Endothelial cell of umbilical vein (primary cell): ENCODE measurements around the gene DGLUCY. TPM values are rescaled to one million over a fixed set of nuclear protein-coding genes. Genes with fewer than 3 reads are reported as not detected.

Source experiments
- BruUV-seq: library from RNA; stranded (reverse); fragments of 400-500 nt; replicated peaks from 2 replicates; lab custom pipeline; 2021; lab: Mats Ljungman, UMichigan
- CTCF ChIA-PET: fragments of 300-600, 350-600 bp; sonication (Branson Sonifier 250); formaldehyde crosslinking; loops from one replicate; lab custom pipeline; 2021; ENCODE audit warnings: antibody characterized with exemption, inconsistent platforms; lab: Charles Lee
- POLR2A ChIA-PET: fragments of 300-600, 350-600 bp; sonication (Branson Sonifier 250); formaldehyde crosslinking; loops from one replicate; lab custom pipeline; 2021; ENCODE audit warnings: antibody characterized with exemption, inconsistent platforms; lab: Charles Lee
- DNase-seq: peaks from one replicate; pipeline ENCODE4 v3.0.0-alpha.2; 2011; ENCODE audit warnings: low read depth, low spot score
- FAIRE-seq: peaks from 2 replicates; lab custom pipeline; 2011; peaks lifted over from hg19 to GRCh38; lab: Jason Lieb, UNC
- H2AFZ ChIP-seq: 2 replicates; pipeline ENCODE4 v1.6.0; 2012; ENCODE audit warnings: low read depth, low read length, control low read depth, inconsistent platforms
- H3K27ac ChIP-seq: 2 replicates; pipeline ENCODE4 v1.5.1; 2011; ENCODE audit warnings: low read depth, mild to moderate bottlenecking, control low read depth, low read length, moderate library complexity; ENCODE audit not compliant: insufficient read depth
- H3K27me3 ChIP-seq, 2 experiments: 2 replicates each; pipeline versions ENCODE4 v1.6.0 to v1.6.1; 2011; ENCODE audit warnings: low read length in 2 of 2, mixed read lengths in 1 of 2; ENCODE audit not compliant: control insufficient read depth in 2 of 2, insufficient read depth in 2 of 2
- H3K36me3 ChIP-seq, 2 experiments: 2 replicates in 1 of 2; 3 replicates in 1 of 2; pipeline ENCODE4 v1.5.1; 2011; ENCODE audit warnings: low read length in 2 of 2, mild to moderate bottlenecking in 1 of 2, moderate library complexity in 1 of 2; ENCODE audit not compliant: control insufficient read depth in 2 of 2, insufficient read depth in 2 of 2; ENCODE audit errors: extremely low read depth in 1 of 2
- H3K4me1 ChIP-seq: 3 replicates; pipeline ENCODE4 v1.5.1; 2011; ENCODE audit warnings: mild to moderate bottlenecking, low read length; ENCODE audit not compliant: control insufficient read depth, insufficient read depth; ENCODE audit errors: extremely low read depth
- H3K4me2 ChIP-seq: 2 replicates; pipeline ENCODE4 v1.6.1; 2011; ENCODE audit warnings: low read length, control low read depth, mixed read lengths; ENCODE audit not compliant: insufficient read depth
- H3K4me3 ChIP-seq, 3 experiments: fragments of 200-600 bp in 1 of 3; sonication (generic), shearing (Covaris generic) in 1 of 3; replicated peaks in 1 of 3; 2 replicates each; pipeline ENCODE4 v1.5.1; 2011 to 2016; ENCODE audit warnings: control low read depth in 3 of 3, low read length in 3 of 3, mild to moderate bottlenecking in 2 of 3, inconsistent platforms in 1 of 3, low read depth in 1 of 3, moderate library complexity in 1 of 3; ENCODE audit not compliant: insufficient read depth in 1 of 3
- H3K79me2 ChIP-seq: 2 replicates; pipeline ENCODE4 v1.6.0; 2012; ENCODE audit warnings: low read length, inconsistent platforms; ENCODE audit not compliant: control insufficient read depth, insufficient read depth
- H3K9ac ChIP-seq: replicated peaks from 2 replicates; pipeline ENCODE3; 2011; ENCODE audit warnings: low read length, control low read depth; ENCODE audit not compliant: insufficient read depth; ENCODE audit errors: extremely low read depth
- H3K9me1 ChIP-seq: replicated peaks from 3 replicates; pipeline ENCODE4 v1.6.0; 2011; ENCODE audit warnings: mild to moderate bottlenecking, low read length; ENCODE audit not compliant: control insufficient read depth, insufficient read depth; ENCODE audit errors: extremely low read depth
- H3K9me3 ChIP-seq: replicated peaks from 2 replicates; pipeline ENCODE4 v1.5.1; 2012; ENCODE audit warnings: low read length, inconsistent platforms; ENCODE audit not compliant: control insufficient read depth, insufficient read depth
- H4K20me1 ChIP-seq: replicated peaks from 2 replicates; pipeline ENCODE3; 2011; ENCODE audit warnings: mild to moderate bottlenecking, low read length; ENCODE audit not compliant: control insufficient read depth, insufficient read depth; ENCODE audit errors: extremely low read depth
- EZH2 ChIP-seq: IDR thresholded peaks from 2 replicates; pipeline ENCODE4 v1.6.1; 2012; ENCODE audit warnings: borderline replicate concordance, low read depth, mild to moderate bottlenecking, moderate library complexity, low read length, inconsistent platforms; ENCODE audit not compliant: severe bottlenecking
- FOS ChIP-seq: IDR thresholded peaks from 2 replicates; pipeline ENCODE4 v1.6.1; 2011; ENCODE audit warnings: mild to moderate bottlenecking, low read length, moderate library complexity, borderline replicate concordance; ENCODE audit not compliant: insufficient read depth
- GATA2 ChIP-seq: IDR thresholded peaks from 2 replicates; pipeline ENCODE4 v1.7.0; 2011; ENCODE audit warnings: low read depth, mild to moderate bottlenecking, moderate library complexity, mixed read lengths, low read length; ENCODE audit not compliant: insufficient read length, insufficient read depth
- JUN ChIP-seq: IDR thresholded peaks from 2 replicates; pipeline ENCODE4 v1.6.1; 2011; ENCODE audit warnings: borderline replicate concordance, low read depth; ENCODE audit not compliant: insufficient read length, insufficient read depth
- MYC ChIP-seq: IDR thresholded peaks from one replicate; pipeline ENCODE4 v1.6.1; 2011; ENCODE audit warnings: mild to moderate bottlenecking, low read depth, low read length
- POLR2A ChIP-seq: IDR thresholded peaks from 2 replicates; pipeline ENCODE4 v1.6.1; 2012; ENCODE audit warnings: low read depth, mild to moderate bottlenecking, control low read depth, low read length
- POLR2AphosphoS5 ChIP-seq: IDR thresholded peaks from 2 replicates; pipeline ENCODE4 v1.6.1; 2012; ENCODE audit warnings: low read depth, mild to moderate bottlenecking, control low read depth, low read length, moderate library complexity; ENCODE audit not compliant: insufficient read depth
- dilution Hi-C: fragments of 300-500 bp; cut with MboI; formaldehyde crosslinking; loops from one replicate; pipeline ENCODE4 v1.15.0; 2019; ENCODE audit warnings: low sequenced_read_pairs; ENCODE audit not compliant: extremely low pct_ligation_motif_present
- intact Hi-C: fragments of 100-400 bp; cut with micrococcal nuclease; formaldehyde crosslinking; loops from one replicate; pipeline ENCODE4 v1.10.0; 2022
- polyA plus RNA-seq, 4 experiments: library from polyadenylated mRNA; depleted of rRNA in 3 of 4; stranded (reverse) in 3 of 4; unstranded in 1 of 4; fragments of >200 nt; gene quantifications; 2 replicates each; pipeline versions ENCODE4 v1.2.1 to v1.2.3, GENCODE V29; 2011 to 2012; ENCODE audit warnings: missing spikeins in 1 of 4
- total RNA-seq: library from RNA; stranded (reverse); gene quantifications from 2 replicates; pipeline ENCODE4 v1.2.3, GENCODE V29; 2021
- TF ChIP-seq, protein P1 (sequence below), 2 donors: IDR thresholded peaks; 1 replicate in 1 of 2; 2 replicates in 1 of 2; pipeline ENCODE4 v1.5.1; 2011; ENCODE audit warnings: low read length in 2 of 2, mild to moderate bottlenecking in 2 of 2, moderate library complexity in 2 of 2, control low read depth in 1 of 2, inconsistent platforms in 1 of 2, low read depth in 1 of 2; ENCODE audit not compliant: insufficient read depth in 1 of 2; ENCODE audit errors: extremely low read depth in 1 of 2
- TF ChIP-seq, protein P2 (sequence below): IDR thresholded peaks from 2 replicates; pipeline ENCODE4 v1.6.1; 2011; ENCODE audit not compliant: insufficient read depth, insufficient read length

DGLUCY gene
- total and polyA plus RNA-seq, 2 donors (not counting 3 experiments of a cell fraction or from before 2014, with no cell fraction given): 40.9 to 65.6 TPM

DNA sequence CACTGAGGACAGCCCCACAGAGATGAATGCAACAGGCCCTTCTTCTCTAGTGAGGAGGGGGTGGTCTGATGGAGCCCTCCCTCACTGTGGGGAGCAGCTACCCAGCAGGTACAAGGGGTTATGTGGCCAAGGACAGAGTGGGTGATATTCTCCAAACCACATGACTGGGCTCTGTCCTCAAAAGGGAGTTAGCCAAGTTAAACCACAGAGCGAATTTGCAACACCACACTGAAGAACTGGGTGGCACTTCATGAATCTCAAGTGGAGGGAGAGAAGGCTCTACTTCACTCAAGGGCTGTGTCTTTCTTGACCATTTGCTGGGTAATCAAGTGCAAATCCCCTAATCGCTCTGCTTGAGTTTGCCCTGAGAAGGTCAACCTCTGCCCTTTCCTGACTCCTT, 118.2 kb downstream of the DGLUCY start:
- no peaks in the 10 kb centered on the region for H3K9me1 ChIP-seq
- H3K27me3 ChIP-seq: no peaks in the 10 kb centered on the region
- no peaks in the 10 kb centered on the region for H4K20me1 ChIP-seq
- H3K4me2 ChIP-seq: no peak overlapping the region
- POLR2A ChIA-PET: no interaction called here
- H3K79me2 ChIP-seq: no peaks in the 10 kb centered on the region
- no peak overlapping the region for H2AFZ ChIP-seq
- no peaks in the 10 kb centered on the region for H3K9me3 ChIP-seq
- FAIRE-seq (no peak), DNase-seq (no peak)
- BruUV-seq: no TSS peak
- peaks cover 10% of the 10 kb centered on the region for H3K4me1 ChIP-seq
- CTCF ChIA-PET: no interaction called here
- TF ChIP-seq GATA2: no peak
- intact Hi-C loops (no loop called here), dilution Hi-C loops (no loop called here)
- H3K36me3 ChIP-seq: no peaks in the 10 kb centered on the region
- no peak overlapping the region for H3K9ac ChIP-seq
- H3K4me3 ChIP-seq: no peak overlapping the region
- no peak overlapping the region for H3K27ac ChIP-seq

DNA sequence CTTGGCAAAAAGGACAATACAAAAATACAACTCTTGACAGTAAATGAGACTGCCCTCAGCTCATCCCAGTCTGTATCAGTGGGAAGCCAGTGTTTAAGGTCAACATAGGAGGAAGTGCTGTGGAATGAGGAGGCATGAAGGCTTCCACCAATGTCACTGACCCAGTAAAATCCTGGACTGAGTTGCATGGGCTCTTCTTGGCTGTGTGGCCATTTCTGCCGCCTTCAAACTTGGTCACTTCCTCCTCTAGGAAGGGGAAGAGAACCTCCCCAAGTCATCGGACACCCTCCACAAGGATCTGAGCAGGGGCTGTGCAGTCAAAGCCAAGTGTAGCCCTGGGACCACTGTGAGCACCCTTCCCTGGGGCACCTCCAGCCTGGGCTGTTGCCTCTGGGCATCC, 118.7 kb downstream of the DGLUCY start:
- TF ChIP-seq JUN (no peak), GATA2 (no peak), POLR2AphosphoS5 (no peak), MYC (no peak), POLR2A (no peak), EZH2 (no peak), FOS (no peak)
- TF ChIP-seq, protein P1, sequence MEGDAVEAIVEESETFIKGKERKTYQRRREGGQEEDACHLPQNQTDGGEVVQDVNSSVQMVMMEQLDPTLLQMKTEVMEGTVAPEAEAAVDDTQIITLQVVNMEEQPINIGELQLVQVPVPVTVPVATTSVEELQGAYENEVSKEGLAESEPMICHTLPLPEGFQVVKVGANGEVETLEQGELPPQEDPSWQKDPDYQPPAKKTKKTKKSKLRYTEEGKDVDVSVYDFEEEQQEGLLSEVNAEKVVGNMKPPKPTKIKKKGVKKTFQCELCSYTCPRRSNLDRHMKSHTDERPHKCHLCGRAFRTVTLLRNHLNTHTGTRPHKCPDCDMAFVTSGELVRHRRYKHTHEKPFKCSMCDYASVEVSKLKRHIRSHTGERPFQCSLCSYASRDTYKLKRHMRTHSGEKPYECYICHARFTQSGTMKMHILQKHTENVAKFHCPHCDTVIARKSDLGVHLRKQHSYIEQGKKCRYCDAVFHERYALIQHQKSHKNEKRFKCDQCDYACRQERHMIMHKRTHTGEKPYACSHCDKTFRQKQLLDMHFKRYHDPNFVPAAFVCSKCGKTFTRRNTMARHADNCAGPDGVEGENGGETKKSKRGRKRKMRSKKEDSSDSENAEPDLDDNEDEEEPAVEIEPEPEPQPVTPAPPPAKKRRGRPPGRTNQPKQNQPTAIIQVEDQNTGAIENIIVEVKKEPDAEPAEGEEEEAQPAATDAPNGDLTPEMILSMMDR (IDR thresholded peaks at IDR 0.05; ENCODE audit: extremely low read depth in 1 of 2, insufficient read depth in 1 of 2, low read depth in 1 of 2, low read length in 2 of 2): no peak
- TF ChIP-seq, protein P2, sequence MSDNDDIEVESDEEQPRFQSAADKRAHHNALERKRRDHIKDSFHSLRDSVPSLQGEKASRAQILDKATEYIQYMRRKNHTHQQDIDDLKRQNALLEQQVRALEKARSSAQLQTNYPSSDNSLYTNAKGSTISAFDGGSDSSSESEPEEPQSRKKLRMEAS: no peak
- no peak overlapping the region for H3K4me2 ChIP-seq
- DNase-seq (no peak), FAIRE-seq (no peak)
- no peaks in the 10 kb centered on the region for H3K27me3 ChIP-seq
- dilution Hi-C loops (no loop called here), intact Hi-C loops (no loop called here)
- no peaks in the 10 kb centered on the region for H3K36me3 ChIP-seq
- POLR2A ChIA-PET: interaction anchor here (0.8 kb wide), 1 partner anchor 863 kb away, joined by 15 read pairs; no protein-coding TSS in a partner anchor
- H3K79me2 ChIP-seq: no peaks in the 10 kb centered on the region
- H3K4me3 ChIP-seq: no peak overlapping the region
- no peak overlapping the region for H3K9ac ChIP-seq
- CTCF ChIA-PET: interaction anchor here (1.8 kb wide), 1 partner anchor 55 kb away, joined by 5 read pairs; no protein-coding TSS in a partner anchor
- no peaks in the 10 kb centered on the region for H3K9me3 ChIP-seq
- no peak overlapping the region for H2AFZ ChIP-seq
- no peak overlapping the region for H3K27ac ChIP-seq
- H3K4me1 ChIP-seq: peaks cover 9% of the 10 kb centered on the region
- H3K9me1 ChIP-seq: no peaks in the 10 kb centered on the region
- BruUV-seq: no TSS peak
- H4K20me1 ChIP-seq: no peaks in the 10 kb centered on the region
